HG03432 (cell line): ENCODE data around the gene SAMD9L.

Experiments
- ATAC-seq: cut with Tn5 transposase; IDR thresholded peaks from one replicate; pipeline ENCODE4 v1.9.1; 2021; ENCODE audit warnings: mild to moderate bottlenecking, moderate library complexity; ENCODE audit not compliant: unreplicated experiment

SAMD9L gene

DNA sequence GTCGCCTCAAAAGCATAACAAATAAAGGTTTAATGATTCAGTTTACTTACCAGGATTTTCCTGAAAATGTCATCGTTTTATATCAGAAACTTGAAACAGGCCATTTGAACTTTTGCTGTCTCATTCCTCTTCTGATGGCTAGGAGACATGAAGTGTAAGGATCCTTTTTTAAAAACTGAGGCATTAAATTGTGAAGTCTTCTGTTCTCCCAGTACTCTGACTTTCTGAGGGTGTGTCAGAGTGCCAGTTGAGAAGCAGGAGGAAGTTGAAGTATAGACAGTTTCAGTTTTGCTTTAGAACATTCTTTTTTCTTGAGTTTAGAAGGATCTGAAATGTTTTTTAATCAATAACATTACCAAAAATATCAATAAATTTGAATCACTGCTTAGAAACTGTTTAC, at the start of gene SAMD9L:
SAMD9L (minus strand) TSS at position 242 of the 400 bp plus-strand sequence. CDS start 12,414 bp downstream, outside the sequence.
- ATAC-seq: peak; percentile 74

DNA sequence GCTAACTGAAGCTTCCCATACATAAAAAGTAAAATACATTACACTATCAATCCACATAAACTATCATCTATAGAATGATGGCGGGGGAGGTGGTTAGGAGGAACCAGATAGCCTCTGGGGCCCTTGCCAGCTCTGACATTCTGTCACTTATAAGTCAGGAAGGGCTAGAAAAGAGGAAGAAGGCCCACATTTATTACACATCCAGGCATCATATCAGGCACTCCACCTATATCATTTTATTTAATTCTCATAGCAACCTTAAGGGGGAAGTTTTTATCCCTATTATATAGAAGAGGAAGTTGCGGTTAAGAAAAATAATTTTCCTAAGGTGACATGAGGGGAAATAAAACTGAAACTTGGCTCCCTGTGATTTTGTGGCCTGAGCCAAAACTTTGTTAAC, 48.2 kb upstream of the SAMD9L start:
- no peak for ATAC-seq

DNA sequence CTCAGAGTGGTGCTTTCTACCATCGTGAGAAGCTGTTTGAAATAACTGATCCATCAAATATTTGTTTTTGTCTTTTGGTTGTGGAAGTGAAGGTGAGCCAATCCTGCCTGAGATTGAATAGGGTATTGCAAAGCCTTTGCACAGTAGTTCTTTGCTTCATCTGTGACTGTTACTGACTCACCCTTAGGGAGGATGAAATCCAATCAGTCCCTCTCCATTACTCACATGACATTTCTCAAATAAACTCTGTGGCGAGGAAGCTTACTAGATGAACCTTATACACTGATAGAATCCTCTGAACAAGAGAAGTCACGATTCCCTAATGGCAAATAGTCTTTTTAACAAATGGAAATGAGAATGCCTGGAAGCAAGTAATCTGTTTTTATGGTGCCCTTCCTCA, 46.2 kb upstream of the SAMD9L start:
- no peak for ATAC-seq

DNA sequence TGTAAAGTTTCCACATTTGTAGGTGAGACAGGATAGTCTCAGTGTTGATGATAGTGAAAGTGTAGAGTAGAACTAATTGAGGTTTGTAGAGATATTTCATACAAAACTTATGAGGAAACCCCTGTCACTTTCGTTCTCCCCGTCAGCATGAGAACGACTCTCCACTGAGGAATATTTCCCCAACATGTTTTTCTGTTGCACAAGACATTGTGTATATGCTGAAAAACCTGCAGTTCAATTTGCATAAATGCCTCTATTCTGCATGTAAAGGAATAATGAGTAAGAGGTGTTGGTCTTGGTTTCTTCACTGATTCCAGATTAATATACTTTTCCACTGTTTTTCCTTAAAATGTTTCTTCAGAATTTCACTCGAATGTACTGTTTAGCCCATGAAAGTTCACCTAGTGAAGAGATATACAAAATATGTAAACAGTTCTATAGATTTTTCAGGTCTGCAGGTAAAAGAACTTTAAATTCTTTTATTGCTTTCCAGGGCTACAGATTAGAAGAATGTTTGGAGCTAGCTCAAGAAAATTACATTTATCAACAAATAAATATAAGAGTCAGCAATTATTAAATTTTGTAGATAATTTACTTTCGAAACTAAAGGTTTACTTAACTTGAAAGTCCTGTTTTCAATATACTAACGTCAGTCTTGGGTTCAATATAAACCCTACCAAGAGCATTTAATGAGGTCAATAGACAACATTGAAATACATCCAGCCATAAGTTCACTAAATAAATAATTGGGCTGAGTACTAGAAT, 40.9 kb upstream of the SAMD9L start:
- ATAC-seq: no peak

DNA sequence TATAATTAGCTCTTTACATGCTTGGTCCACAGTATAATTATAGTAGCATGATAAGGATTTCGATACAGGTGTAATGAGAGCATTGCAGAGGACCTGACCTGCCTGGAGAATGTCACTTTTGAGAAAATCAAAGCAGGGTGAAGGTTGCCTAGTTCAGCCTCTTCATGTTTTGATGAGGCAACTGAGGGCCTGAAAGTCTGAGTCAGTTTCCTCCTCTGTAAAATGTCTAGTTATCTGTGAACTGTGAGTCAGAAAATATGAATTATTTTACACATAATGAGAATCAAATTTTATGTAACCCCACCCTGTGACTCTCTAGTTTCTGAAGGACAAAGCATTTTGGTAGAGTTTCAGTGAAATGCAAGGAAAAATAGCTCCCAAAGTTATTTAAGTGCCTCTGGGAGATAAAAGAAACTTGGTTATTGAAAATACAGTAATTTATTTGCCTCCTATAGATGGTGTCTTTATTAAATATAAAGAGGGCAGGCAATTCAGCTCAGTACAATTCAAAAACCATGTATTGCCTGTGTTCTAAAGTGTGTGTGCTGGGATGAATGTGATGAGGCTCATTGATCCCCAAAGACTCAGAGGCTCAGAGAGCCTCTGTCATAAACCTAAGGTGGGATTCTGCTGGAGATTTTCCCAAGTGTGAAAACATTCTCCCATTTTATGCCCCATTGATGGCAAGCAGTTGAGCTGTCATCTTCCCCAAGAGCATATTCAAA, 37.3 kb upstream of the SAMD9L start:
- no peak for ATAC-seq

DNA sequence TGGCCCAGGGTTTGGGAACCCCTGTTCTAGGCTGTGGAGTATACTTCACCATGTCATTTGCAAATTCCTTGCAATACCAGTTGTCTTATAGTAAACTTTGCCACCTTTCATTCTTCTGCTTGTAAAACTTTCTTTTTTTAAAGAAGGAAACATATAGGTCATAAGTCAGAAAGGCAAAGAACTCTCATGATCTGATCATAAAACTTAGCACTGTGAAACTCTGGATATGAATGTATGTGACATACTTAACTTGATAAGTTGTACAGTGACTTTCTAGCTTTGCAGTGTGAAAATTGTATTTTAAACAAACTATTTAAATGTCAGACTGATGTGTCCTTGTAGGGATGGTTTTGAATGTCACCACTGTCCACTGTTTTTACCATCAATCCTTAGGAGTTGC, 31.0 kb upstream of the SAMD9L start:
- ATAC-seq: no peak

DNA sequence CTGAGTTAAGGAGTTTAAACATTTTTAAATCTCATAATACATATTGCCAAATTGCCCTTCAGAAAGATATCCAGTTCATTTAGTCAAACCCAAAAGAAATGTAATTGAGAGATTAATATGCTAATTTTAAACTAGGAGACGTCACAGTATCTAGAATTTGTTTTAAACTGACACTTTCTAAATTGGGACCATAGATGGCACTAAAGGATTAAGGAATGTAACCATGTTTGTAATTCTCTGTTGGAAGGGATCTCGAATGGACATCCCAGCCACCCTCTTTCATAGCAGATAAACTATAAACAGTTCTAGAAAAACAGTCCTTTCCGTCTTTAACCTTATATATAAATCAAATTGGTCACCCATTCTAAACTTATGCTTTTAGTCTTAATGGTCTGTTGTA, 30.0 kb upstream of the SAMD9L start:
- no peak for ATAC-seq

DNA sequence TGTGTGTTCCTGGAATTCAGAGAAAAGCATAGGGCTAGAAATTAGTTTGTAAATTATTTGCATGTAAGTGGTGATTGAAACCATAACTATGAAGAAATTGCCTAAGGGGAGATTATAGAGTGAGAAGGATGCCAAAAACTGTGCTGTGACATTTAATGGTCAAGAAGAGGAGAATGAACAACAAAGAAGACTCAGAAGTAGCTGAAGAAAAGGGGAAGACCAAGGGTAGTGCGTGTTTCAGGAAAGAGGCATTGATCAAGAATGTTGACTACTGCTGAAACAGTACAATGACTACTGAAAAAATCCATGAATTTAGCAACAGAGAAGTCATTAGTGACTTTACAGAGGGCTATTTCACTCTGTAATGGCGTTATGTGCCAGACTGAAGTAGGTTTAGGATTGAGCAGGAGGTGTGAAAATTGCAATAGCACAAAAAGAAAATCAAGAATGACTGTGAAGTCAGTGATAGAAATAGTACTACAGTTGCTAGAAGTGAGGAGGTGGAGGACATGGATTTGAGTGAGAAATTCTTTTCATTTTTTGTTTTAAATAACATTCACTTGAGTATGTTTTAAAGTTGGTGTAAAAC, 28.9 kb upstream of the SAMD9L start:
- no peak for ATAC-seq

DNA sequence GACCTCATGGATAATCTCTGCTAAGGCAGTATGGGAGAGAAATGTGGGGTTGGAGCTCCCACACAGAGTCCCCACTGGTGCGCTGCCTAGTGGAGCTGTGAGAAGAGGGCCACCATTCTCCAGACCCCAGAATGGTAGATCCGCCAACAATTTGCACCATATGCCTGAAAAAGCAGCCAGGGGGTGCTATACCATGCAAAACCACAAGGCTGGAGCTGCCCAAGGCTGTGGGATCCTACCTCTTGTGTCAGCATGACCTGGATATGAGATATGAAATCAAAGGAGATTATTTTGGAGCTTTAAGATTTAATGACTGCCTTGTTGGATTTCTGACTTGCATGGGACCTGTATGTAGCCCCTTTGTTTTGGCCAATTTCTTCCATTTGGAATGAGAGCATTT, 27.0 kb upstream of the SAMD9L start:
- no peak for ATAC-seq

DNA sequence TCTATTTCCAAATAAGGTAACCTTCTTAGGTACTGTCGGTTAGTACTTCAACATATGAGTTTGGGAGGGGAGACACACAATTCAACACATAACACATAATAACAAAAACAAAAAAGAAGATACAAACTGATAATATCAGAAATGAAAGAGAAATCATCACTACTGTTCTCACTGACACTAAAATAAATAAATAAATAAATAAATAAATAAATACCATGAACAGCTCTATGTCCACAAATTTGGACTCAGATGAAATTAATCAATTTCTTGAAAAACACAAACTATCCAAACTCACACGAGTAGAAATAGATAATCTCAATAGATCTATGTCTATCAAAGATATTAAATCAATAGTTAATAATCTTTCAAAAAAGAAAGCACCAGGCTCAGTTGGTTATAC, 24.5 kb upstream of the SAMD9L start:
- ATAC-seq: no peak

DNA sequence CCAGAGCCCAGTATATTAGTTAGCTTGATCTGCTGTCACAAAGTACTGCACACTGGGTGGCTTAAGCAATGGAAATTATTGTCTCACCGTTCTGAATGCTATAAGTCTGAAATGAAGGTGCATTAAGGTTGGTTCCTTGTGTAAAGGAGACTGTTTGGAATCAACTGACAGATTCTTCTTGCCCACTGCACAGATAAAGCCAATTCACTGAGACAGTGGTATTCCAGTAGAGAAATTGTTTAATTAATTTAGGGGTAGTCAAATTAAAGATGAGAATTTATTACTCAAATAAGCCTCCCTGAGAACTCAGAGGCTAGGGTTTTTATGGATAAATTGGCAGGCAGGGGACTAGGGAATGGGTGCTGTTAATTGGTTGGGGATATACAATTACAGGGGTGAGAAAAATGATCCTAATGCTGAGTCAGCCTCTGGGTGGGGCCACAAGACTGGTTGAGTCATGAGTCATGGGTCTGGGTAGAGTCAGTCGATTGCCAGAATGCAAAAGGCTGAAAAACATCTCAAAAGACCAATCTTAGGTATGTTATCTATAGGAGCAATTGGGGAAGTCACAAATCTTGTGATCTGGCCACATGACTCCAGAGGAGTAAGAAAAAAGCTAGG, 23.5 kb upstream of the SAMD9L start:
- ATAC-seq: no peak

DNA sequence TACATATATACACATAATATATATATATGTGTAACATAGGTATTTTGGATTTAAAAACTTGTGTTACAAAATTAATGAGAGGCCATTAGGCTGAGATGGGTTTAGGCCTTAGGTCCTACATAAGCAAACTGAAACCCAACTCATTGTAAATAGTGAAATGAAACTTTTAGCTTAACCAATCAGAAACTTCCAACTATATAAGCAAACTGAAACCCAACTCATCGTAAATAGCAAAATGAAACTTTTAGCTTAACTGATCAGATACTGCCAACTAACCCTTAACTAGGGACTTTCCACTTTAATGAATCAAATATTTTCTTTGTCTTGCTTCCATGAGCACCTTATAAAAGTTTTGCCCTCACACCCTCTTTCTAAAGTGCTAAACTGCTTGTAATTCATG, 17.3 kb upstream of the SAMD9L start:
- ATAC-seq: peak; percentile 99

DNA sequence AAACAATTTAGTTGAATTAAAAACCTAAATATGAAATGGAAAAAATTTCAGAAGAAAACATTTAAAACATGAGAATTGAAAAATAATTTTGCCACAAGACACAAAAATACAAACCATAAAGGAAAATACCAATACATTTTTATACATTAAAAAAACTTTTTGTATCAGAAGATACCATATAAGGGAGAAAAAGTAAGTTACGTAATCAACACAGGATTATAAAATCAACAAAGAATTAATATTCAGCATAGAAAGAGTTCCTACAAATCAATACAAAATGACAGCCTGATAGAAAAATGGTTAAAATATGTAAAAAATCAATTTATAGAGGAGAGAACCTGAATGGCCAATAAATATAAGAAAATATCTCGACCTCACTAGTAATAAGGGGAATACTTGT, 16.6 kb upstream of the SAMD9L start:
- ATAC-seq: no peak

DNA sequence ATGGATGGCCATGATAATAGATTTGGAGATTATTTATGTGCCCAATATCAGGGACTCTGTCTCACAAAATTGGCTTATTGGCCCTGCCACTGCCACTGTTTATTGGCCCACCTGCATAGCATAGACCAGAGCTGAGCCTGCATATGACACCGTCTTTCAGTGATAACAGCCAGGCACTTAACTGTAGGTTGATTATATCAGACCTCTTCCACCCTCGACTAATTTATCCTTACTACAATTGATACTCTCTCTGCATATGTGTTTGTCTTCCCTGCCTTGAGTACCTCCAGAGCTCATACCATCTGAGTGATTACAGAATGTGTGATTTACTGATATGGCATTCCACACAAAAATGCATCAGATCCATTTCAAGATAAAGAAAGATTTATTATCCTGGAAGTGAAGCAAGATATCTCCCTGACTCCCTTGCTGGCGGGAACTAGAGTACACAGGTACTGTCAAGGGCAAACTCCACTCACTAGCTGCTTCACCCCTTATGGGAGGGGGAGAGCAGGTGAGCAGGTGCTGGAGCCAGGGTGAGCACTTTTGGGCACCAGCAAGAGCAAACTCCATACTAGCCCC, 13.1 kb upstream of the SAMD9L start:
- ATAC-seq: no peak

DNA sequence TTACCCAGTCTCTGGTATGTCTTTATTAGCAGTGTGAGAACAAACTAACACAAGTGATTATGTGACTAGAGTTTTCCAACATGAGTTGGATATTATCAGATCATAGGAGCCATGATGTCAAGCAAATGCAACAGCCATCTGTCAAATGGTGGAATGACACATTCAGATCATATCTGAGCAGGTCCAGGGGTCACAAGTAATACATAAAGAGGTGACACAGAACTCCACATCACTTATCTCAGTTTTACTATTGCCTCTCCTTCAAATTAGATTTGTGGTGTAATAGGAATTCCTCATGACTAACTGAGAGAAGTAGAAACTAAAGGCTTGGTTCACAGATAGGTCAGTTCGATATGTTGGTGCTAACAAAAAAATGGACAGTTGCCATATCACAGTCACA, 12.2 kb upstream of the SAMD9L start:
- no peak for ATAC-seq

DNA sequence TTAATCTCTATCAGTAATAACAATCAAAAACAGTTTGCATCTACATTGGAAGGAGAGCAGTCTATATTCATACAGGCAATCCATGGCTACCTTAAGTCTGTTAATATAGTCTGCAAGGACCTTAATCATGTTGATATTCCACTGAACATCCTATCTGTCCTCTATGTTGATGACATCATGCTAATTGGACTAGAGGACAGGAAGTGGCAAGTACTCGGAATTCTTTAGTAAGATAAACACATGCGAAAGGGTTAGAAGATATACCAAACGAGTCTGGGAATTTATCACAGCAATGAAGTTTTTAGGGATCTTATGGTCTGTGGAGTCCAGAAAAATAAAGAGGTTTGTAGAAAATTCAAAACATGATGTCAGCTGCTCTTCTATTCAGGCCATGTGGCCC, 11.3 kb upstream of the SAMD9L start:
- no peak for ATAC-seq

DNA sequence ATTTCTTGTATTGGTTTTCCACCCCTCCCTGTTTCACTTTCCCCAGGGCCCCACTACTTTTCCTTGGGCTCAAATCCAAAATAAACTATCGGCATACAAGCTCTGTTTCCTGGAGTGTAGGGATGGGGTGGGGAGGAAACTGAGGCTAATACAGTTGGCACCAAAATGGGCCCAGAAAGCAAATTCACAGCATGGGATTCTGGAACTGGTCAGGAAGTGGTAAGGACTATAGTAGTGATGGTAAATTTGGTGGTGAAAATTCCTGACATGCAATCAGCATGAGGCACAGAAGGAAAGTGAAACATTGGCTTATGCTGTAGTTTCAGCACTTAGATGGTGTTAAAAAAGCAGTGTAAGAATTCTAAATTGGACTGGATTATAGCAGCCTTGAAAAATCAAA, 8.7 kb upstream of the SAMD9L start:
- no peak for ATAC-seq

DNA sequence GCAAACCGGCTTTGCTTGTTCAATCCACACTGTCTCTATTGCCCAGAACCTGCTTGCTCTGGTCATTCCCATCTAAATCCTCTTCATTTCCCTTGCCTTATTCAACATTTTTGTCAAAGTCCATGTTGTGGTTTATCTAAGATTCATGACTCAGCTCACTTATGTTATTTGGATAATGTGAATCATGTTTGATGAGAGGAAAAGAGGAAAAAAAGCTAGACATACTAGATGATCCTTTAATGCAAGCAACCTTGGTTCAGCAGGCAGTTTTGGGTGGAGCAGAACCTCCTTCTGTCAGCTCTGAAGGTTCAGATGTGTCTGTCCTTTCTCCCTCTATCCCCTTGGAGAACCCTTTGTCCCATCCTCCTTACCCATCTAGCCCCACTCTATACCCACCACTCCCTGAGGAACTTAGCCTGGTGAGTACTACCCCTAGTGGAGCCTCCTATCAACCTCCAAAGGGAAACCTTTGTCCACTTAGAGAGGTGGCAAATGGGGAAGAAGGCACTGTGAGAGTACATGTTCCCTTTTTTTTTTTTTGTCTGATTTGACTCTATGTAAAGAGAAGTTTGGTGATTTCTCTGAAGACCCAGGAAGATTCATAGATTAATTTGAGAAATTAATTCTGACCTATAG, 2.1 kb upstream of the SAMD9L start:
- no peak for ATAC-seq

DNA sequence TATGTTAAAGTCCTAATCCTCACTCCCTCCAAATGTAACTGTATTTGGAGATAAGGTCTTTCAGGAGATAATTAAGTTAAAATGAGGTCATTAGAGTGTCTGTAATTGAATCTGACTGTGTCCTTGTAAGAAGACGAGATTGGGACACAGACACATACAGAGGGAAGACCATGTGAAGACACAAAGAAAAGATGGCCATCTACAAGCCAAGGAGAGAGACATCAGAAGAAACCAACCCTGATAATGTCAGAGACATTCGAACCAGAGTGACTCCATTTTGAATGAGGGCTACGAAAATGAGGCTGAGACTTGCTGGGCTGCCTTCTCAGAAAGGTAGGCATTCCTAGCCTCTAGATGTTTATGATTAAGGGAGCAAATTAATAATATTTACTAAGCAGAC, 542 bp upstream of the SAMD9L start:
- ATAC-seq: no peak

DNA sequence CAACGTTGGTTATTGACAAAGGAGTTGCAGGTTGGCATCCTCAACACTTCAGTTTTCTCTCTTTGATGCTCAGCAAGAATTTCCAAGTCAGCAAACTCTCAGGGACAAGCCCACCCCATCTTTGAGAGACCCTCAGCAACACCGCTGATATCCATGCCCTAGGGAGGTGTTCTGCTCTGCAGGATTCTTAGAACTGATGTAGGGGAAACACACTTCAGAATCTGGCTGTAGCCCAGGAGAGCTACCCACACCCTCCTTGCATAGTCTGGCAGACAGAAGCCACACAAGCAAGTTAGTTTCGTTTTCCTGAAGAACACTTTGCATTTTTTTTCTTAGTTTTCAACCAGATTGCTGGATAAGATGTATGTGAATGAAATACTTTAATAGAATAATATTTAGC, 822 bp downstream of the SAMD9L start:
- peak; percentile 83 for ATAC-seq
